ENCODE results near the gene CWH43.

DNA sequence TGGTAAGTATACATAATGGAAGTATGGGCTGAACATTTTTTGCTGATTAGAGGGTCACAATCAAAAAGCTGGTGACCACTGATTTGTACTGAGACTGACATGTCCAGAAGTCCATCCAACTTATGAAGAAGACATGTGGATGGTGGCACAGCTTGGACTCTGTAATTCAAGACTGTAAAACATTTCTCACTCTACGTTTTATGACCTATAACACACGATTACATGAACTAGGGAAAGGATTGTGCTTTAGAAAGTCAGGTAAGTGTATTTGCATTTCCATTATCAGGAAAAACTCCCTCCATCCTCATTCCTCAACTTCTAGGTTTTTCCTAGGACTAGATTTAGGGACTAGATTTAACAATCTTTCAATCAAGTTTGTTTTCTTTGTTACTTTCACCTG is 49.0 kb upstream of the CWH43 start:
- TF ChIP-seq, protein P1, sequence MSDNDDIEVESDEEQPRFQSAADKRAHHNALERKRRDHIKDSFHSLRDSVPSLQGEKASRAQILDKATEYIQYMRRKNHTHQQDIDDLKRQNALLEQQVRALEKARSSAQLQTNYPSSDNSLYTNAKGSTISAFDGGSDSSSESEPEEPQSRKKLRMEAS (IDR thresholded peaks at IDR 0.05) = no peak
- TF ChIP-seq YY1 (IDR thresholded peaks at IDR 0.05; ENCODE audit: low read depth) = no peak
- TF ChIP-seq RAD21 (IDR thresholded peaks at IDR 0.05; ENCODE audit: low read depth) = no peak
- TF ChIP-seq, protein P2, sequence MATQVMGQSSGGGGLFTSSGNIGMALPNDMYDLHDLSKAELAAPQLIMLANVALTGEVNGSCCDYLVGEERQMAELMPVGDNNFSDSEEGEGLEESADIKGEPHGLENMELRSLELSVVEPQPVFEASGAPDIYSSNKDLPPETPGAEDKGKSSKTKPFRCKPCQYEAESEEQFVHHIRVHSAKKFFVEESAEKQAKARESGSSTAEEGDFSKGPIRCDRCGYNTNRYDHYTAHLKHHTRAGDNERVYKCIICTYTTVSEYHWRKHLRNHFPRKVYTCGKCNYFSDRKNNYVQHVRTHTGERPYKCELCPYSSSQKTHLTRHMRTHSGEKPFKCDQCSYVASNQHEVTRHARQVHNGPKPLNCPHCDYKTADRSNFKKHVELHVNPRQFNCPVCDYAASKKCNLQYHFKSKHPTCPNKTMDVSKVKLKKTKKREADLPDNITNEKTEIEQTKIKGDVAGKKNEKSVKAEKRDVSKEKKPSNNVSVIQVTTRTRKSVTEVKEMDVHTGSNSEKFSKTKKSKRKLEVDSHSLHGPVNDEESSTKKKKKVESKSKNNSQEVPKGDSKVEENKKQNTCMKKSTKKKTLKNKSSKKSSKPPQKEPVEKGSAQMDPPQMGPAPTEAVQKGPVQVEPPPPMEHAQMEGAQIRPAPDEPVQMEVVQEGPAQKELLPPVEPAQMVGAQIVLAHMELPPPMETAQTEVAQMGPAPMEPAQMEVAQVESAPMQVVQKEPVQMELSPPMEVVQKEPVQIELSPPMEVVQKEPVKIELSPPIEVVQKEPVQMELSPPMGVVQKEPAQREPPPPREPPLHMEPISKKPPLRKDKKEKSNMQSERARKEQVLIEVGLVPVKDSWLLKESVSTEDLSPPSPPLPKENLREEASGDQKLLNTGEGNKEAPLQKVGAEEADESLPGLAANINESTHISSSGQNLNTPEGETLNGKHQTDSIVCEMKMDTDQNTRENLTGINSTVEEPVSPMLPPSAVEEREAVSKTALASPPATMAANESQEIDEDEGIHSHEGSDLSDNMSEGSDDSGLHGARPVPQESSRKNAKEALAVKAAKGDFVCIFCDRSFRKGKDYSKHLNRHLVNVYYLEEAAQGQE (IDR thresholded peaks at IDR 0.05; ENCODE audit: low read depth) = no peak
- no peak for TF ChIP-seq CEBPB (IDR thresholded peaks at IDR 0.05)
- TF ChIP-seq, protein P3, sequence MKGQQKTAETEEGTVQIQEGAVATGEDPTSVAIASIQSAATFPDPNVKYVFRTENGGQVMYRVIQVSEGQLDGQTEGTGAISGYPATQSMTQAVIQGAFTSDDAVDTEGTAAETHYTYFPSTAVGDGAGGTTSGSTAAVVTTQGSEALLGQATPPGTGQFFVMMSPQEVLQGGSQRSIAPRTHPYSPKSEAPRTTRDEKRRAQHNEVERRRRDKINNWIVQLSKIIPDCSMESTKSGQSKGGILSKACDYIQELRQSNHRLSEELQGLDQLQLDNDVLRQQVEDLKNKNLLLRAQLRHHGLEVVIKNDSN (IDR thresholded peaks at IDR 0.05) = no peak
- TF ChIP-seq TAF1 (IDR thresholded peaks at IDR 0.05; ENCODE audit: low read depth) = no peak
- no peak for TF ChIP-seq EGR1 (IDR thresholded peaks at IDR 0.05)
